Colonic mucosa (tissue), 4 donors: ENCODE measurements around the gene ZFAND3. TPM values are rescaled to one million over a fixed set of nuclear protein-coding genes. Genes with fewer than 3 reads are reported as not detected.

Experiments used
- DNase-seq: peaks from one replicate; pipeline ENCODE4 v3.0.0-alpha.2; 2020
- H3K27ac ChIP-seq: fragments of 200-600 bp; one replicate; pipeline ENCODE4 v1.8.0; 2021
- H3K27me3 ChIP-seq: fragments of 200-600 bp; one replicate; pipeline ENCODE4 v1.8.0; 2021
- H3K36me3 ChIP-seq: fragments of 200-600 bp; one replicate; pipeline ENCODE4 v1.8.0; 2021
- H3K4me1 ChIP-seq: fragments of 200-600 bp; one replicate; pipeline ENCODE4 v1.8.0; 2021; ENCODE audit warnings: mild to moderate bottlenecking
- H3K4me3 ChIP-seq: fragments of 200-600 bp; one replicate; pipeline ENCODE4 v1.8.0; 2021
- H3K9ac ChIP-seq, 2 donors: one replicate each; pipeline ENCODE4 v1.7.0; 2013; ENCODE audit warnings: control low read depth in 2 of 2, low read depth in 2 of 2, low read length in 2 of 2
- H3K9me3 ChIP-seq: fragments of 200-600 bp; one replicate; pipeline ENCODE4 v1.8.0; 2021
- intact Hi-C: fragments of 100-400 bp; cut with DNase I; formaldehyde crosslinking; loops from one replicate; pipeline ENCODE4 v1.14.1; 2022
- total RNA-seq, 2 donors: library from RNA; stranded (reverse); fragmentation: NEBNext Ultra II Directional in 1 of 2; extraction: Animal tissue kit (Norgen Biotek cat#: 25700) in 1 of 2; gene quantifications; one replicate each; pipeline ENCODE4 v1.2.1, GENCODE V29; 2021
- TF ChIP-seq, protein P1 (sequence below): fragments of 200-600 bp; IDR thresholded peaks from one replicate; pipeline ENCODE4 v1.8.0; 2022; ENCODE audit warnings: antibody characterized with exemption, mild to moderate bottlenecking
- donor health status: healthy.
- donor health status: DM: no; HTN: no; CAD: no.
- donor health status: DM: no; HTN: no; CAD: no.

The ZFAND3 gene
- total RNA-seq, 2 donors from 2014 or later, result 42.0 to 96.8 TPM

DNA sequence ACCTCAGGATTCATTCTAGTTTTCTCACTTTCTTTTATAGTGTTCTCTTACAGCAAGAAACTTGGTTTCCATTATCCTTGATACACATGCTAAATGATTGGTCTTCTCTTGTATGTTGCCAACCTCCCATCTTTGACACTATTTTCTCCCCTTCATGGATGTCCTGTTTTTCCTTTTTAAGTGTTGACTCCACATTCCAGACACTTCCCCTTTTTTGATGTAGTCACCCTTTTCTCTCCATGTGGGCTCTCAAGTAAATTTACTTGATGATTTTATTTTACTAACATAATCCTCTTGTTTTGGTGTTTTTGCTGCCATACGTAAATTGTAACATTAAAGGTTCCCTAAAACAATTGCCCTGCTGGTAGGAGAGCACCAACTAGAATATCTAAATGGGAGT, 148.1 kb downstream of the ZFAND3 start:
- no peak for DNase-seq
- Histone ChIP-seq H3K9ac (no peak overlapping the region), H3K4me1 (no peaks in the 10 kb centered on the region), H3K27me3 (no peaks in the 10 kb centered on the region), H3K36me3 (no peaks in the 10 kb centered on the region), H3K4me3 (no peak overlapping the region), H3K9me3 (no peaks in the 10 kb centered on the region), H3K27ac (no peak overlapping the region)
- TF ChIP-seq, protein P1, sequence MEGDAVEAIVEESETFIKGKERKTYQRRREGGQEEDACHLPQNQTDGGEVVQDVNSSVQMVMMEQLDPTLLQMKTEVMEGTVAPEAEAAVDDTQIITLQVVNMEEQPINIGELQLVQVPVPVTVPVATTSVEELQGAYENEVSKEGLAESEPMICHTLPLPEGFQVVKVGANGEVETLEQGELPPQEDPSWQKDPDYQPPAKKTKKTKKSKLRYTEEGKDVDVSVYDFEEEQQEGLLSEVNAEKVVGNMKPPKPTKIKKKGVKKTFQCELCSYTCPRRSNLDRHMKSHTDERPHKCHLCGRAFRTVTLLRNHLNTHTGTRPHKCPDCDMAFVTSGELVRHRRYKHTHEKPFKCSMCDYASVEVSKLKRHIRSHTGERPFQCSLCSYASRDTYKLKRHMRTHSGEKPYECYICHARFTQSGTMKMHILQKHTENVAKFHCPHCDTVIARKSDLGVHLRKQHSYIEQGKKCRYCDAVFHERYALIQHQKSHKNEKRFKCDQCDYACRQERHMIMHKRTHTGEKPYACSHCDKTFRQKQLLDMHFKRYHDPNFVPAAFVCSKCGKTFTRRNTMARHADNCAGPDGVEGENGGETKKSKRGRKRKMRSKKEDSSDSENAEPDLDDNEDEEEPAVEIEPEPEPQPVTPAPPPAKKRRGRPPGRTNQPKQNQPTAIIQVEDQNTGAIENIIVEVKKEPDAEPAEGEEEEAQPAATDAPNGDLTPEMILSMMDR, result no peak
- intact Hi-C loops, result no loop called here

DNA sequence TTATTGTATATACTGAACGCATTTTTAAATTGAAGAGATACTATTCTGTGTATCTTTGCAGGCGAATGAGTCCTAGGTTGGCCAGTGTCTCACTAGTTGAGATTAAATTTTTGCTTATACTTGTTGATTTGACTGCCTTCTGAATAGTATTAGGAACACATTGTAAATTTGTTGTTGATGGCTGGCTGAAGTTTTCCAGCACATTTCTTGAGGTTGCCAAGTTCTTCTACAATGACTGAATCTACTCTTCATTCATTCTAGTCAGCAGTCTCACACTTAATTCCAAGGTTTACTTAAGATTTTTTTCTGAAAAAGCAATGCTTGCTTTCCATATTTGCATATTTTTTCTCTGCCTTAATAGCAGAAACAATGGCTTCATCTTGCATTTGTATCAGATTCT, 151.7 kb downstream of the ZFAND3 start:
- H3K27me3 ChIP-seq, result no peaks in the 10 kb centered on the region
- intact Hi-C loops, result no loop called here
- no peak overlapping the region for H3K27ac ChIP-seq
- H3K4me1 ChIP-seq, result no peaks in the 10 kb centered on the region
- DNase-seq, result no peak
- H3K9ac ChIP-seq, result no peak overlapping the region
- H3K36me3 ChIP-seq, result no peaks in the 10 kb centered on the region
- H3K9me3 ChIP-seq, result no peaks in the 10 kb centered on the region
- TF ChIP-seq, protein P1, result no peak
- no peak overlapping the region for H3K4me3 ChIP-seq

DNA sequence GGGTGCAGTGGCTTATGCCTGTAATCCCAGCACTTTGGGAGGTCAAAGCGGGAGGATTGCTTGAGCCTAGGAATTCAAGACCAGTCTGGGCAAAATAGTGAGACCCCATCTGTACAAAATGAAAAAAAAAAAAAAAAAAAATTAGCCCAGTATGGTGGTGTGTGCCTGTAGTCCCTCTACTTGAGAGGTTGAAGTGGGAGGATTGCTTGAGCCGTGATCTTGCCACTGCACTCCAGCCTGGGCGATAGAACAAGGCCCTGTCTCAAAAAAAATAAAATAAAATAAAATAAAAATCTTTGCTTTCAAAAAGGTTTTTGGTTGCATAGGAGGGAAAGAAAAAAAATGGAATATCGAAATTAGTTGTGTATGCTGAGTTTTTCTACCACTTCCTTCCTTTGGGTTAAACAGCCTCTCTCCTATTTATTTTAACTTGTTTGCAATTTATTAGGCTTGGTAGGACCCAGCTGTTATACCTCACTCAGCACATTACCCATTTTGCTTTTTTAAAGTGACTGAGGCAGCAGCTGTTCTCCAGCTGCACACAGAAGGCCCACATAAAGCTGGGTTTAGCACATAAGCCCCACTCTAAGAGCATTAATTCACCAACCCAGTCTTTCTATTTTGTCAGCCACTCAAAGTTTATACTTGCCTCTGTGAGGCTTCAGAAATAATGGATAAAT, 152.3 kb downstream of the ZFAND3 start:
- no peaks in the 10 kb centered on the region for H3K4me1 ChIP-seq
- H3K27me3 ChIP-seq, result no peaks in the 10 kb centered on the region
- H3K4me3 ChIP-seq, result no peak overlapping the region
- TF ChIP-seq, protein P1, result no peak
- no peaks in the 10 kb centered on the region for H3K36me3 ChIP-seq
- no peaks in the 10 kb centered on the region for H3K9me3 ChIP-seq
- no peak for DNase-seq
- intact Hi-C loops, result no loop called here
- H3K27ac ChIP-seq, result no peak overlapping the region
- H3K9ac ChIP-seq, result no peak overlapping the region

DNA sequence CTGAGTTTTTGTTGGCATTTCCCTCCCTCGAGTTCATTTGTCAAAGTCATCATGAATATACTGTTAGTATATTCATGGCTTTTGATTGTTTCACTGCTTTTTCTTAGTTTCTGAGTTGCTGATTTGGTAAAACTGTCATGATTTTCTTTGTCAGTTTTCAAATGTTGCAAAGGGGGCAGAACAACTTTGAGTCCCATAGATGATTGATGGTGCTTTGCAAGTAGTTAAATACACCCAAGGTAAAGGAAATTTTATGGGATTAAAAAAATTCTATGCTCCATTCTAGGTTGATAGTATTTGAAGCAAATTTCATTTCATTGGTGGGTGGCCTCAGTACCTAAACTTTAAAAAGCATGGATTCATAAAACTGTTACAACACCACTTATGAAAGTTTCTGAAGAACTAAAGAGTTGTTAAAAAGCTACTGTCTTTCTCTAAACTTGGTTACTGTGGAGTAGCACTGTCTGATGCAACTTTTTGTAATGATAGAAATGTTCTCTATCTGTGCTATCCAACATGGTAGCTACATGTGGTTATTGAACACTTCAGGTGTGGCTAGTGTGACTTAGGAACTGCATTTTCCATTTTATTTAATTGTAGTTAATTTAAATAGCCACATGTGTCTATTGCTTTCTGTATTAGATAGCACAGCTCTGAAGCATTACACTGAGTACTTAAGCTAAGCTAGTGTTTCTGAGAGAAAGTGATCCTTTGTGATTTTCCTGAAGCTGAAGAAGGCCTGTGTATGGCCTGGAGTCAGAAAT, 153.6 kb downstream of the ZFAND3 start:
- DNase-seq, result no peak
- TF ChIP-seq, protein P1, result no peak
- Histone ChIP-seq H3K9me3 (no peaks in the 10 kb centered on the region), H3K27ac (no peak overlapping the region), H3K4me3 (no peak overlapping the region), H3K27me3 (no peaks in the 10 kb centered on the region), H3K4me1 (no peaks in the 10 kb centered on the region), H3K36me3 (no peaks in the 10 kb centered on the region), H3K9ac (no peak overlapping the region)
- intact Hi-C loops, result no loop called here

DNA sequence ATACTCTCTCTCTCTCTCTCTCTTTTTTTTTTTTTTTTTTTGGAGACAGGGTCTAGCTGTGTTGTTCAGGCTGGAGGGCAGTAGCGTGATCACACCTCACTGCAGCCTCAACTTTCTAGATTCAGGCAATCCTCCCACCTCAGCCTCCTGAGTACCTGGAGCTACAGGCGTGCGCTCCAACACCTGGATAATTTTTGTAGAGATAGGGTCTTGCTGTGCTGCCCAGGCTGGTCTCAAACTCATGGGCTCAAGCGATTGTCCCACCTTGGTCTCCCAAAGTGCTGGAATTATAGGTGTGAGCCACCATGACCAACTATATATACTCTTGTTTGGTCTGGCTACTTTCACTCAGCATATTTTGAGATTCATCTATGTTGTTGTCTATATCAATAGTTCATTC, 154.9 kb downstream of the ZFAND3 start:
- no peaks in the 10 kb centered on the region for H3K36me3 ChIP-seq
- H3K27ac ChIP-seq, result no peak overlapping the region
- TF ChIP-seq, protein P1, result no peak
- no peaks in the 10 kb centered on the region for H3K27me3 ChIP-seq
- H3K9ac ChIP-seq, result no peak overlapping the region
- intact Hi-C loops, result no loop called here
- H3K4me3 ChIP-seq, result no peak overlapping the region
- H3K4me1 ChIP-seq, result no peaks in the 10 kb centered on the region
- no peak for DNase-seq
- no peaks in the 10 kb centered on the region for H3K9me3 ChIP-seq
